ENCODE data around the gene ELAVL3. TPM values are rescaled to one million over a fixed set of nuclear protein-coding genes. Genes with fewer than 3 reads are reported as not detected.

Gene ELAVL3
- not detected in 2 replicates for total RNA-seq (2014; rRNA removed; shearing (Covaris generic))

- DNase-seq (ENCODE audit: low read depth), result no peak
Observed at GRCh38 chr19:11480715-11481533, at the start of gene ELAVL3. TSS of gene ELAVL3 (minus strand) at chr19:11481046. CDS start at chr19:11480608, 438 bp downstream.

- DNase-seq (ENCODE audit: low read depth), result peak; percentile 40
Observed at GRCh38 chr19:11530432-11530831, 49.6 kb upstream of the ELAVL3 start.

GRCh38 chr19:11528551-11529341 is 47.9 kb upstream of the ELAVL3 start, which contains the start of gene ECSIT:
TSS of gene ECSIT (minus strand) at chr19:11529134. CDS start at chr19:11519170, 9,964 bp downstream.
- peak; percentile 99 for DNase-seq (ENCODE audit: low read depth)

- DNase-seq (ENCODE audit: low read depth), result peak; percentile 61
Observed at GRCh38 chr19:11519138-11519537, 38.3 kb upstream of the ELAVL3 start.

GRCh38 chr19:11513946-11514345 is 33.1 kb upstream of the ELAVL3 start:
- DNase-seq (ENCODE audit: low read depth), result no peak

GRCh38 chr19:11510444-11510843 is 29.6 kb upstream of the ELAVL3 start:
- no peak for DNase-seq (ENCODE audit: low read depth)

- DNase-seq (ENCODE audit: low read depth), result no peak
Observed at GRCh38 chr19:11507370-11508078, 26.7 kb upstream of the ELAVL3 start.

GRCh38 chr19:11506967-11507366 is 26.1 kb upstream of the ELAVL3 start:
- no peak for DNase-seq (ENCODE audit: low read depth)

GRCh38 chr19:11506101-11506555 is 25.3 kb upstream of the ELAVL3 start:
- DNase-seq (ENCODE audit: low read depth), result no peak

GRCh38 chr19:11505504-11506100 is 24.8 kb upstream of the ELAVL3 start, which contains the start of gene ZNF653:
TSS of gene ZNF653 (minus strand) at chr19:11505839. CDS start at chr19:11505786, 53 bp downstream.
- DNase-seq (ENCODE audit: low read depth), result peak; percentile 92

- DNase-seq (ENCODE audit: low read depth), result peak; percentile 94
Observed at GRCh38 chr19:11505032-11505503, 24.2 kb upstream of the ELAVL3 start.

GRCh38 chr19:11504502-11505031 is 23.7 kb upstream of the ELAVL3 start:
- no peak for DNase-seq (ENCODE audit: low read depth)

GRCh38 chr19:11499890-11500420 is 19.1 kb upstream of the ELAVL3 start:
- DNase-seq (ENCODE audit: low read depth), result no peak

GRCh38 chr19:11499220-11499726 is 18.4 kb upstream of the ELAVL3 start:
- no peak for DNase-seq (ENCODE audit: low read depth)

- peak; percentile 79 for DNase-seq (ENCODE audit: low read depth)
Observed at GRCh38 chr19:11496391-11497163, 15.7 kb upstream of the ELAVL3 start.

GRCh38 chr19:11495885-11496284 is 15.0 kb upstream of the ELAVL3 start:
- no peak for DNase-seq (ENCODE audit: low read depth)

GRCh38 chr19:11495481-11495880 is 14.6 kb upstream of the ELAVL3 start:
- DNase-seq (ENCODE audit: low read depth), result no peak

GRCh38 chr19:11494634-11495285 is 13.9 kb upstream of the ELAVL3 start:
- DNase-seq (ENCODE audit: low read depth), result no peak

GRCh38 chr19:11489378-11489777 is 8.5 kb upstream of the ELAVL3 start:
- no peak for DNase-seq (ENCODE audit: low read depth)
